ENCODE data around the gene TNFAIP8L1. TPM values are rescaled to one million over a fixed set of nuclear protein-coding genes. Genes with fewer than 3 reads are reported as not detected.

Gene TNFAIP8L1
- total and polyA plus RNA-seq, 2 of the 8 experiments (the other 6 are each of a cell fraction or from before 2014, with no cell fraction given) = 3.2 to 6.1 TPM

GRCh38 chr19:4673726-4674125 lies 34.4 kb downstream of the TNFAIP8L1 start:
- Histone ChIP-seq H2BK120ac (replicated peaks; ENCODE audit: low read depth, low read length) (no peak overlapping the region), H3K79me1 (ENCODE audit: low read depth, low read length) (no peaks in the 10 kb centered on the region), H2BK20ac (ENCODE audit: low read length) (no peak overlapping the region), H3K27ac (ENCODE audit: low read depth, low read length) (no peak overlapping the region), H3K18ac (ENCODE audit: extremely low read depth, low read length) (no peak overlapping the region), H4K91ac (replicated peaks; ENCODE audit: insufficient read length, low read length) (no peak overlapping the region), H3K4me1 (replicated peaks in 1 of 4; ENCODE audit: control insufficient read depth in 3 of 4, insufficient read depth in 4 of 4, low read length in 3 of 4) (peaks cover 0 to 9% (median 6%) of the 10 kb centered on the region in 4 experiments; a peak in 6 of 7 replicates), H3K4me2 (ENCODE audit: insufficient read depth in 1 of 2, low read depth in 2 of 2, low read length in 2 of 2) (no peak overlapping the region), H3K9me3 (ENCODE audit: insufficient read depth in 2 of 2, low read depth in 1 of 2, low read length in 1 of 2) (no peaks in the 10 kb centered on the region), H3K23ac (ENCODE audit: insufficient read length) (no peak overlapping the region), H3K4me3 (ENCODE audit: extremely low read depth in 1 of 4, insufficient read depth in 2 of 4, low read depth in 3 of 4, low read length in 4 of 4) (no peak overlapping the region), H3K36me3 (ENCODE audit: control insufficient read depth in 2 of 4, insufficient read depth in 4 of 4, low read length in 3 of 4) (peaks cover 0 to 2% (median 1%) of the 10 kb centered on the region in 4 experiments; a peak in 3 of 8 replicates), H3K79me2 (ENCODE audit: control insufficient read depth in 1 of 2, insufficient read depth in 2 of 2, low read length in 2 of 2) (no peaks in the 10 kb centered on the region; a peak in 1 of 4 replicates), H4K8ac (ENCODE audit: extremely low read depth, insufficient read depth, low read length) (no peak overlapping the region), H2BK5ac (ENCODE audit: low read depth, low read length) (no peak overlapping the region), H3K4ac (replicated peaks; ENCODE audit: insufficient read length, low read depth, low read length) (no peak overlapping the region), H3K14ac (ENCODE audit: insufficient read length) (no peak overlapping the region), H4K5ac (ENCODE audit: insufficient read length, low read depth, low read length) (no peak overlapping the region), H3K56ac (replicated peaks; ENCODE audit: insufficient read length, low read depth, low read length) (no peak overlapping the region), H2AK5ac (ENCODE audit: low read depth, low read length) (no peak overlapping the region), H3K23me2 (ENCODE audit: low read depth, low read length) (0 out of 2 replicates have a peak, but pooled peaks cover 2% of the 10 kb centered on the region), H3K9ac (replicated peaks in 1 of 4; ENCODE audit: extremely low read depth in 1 of 4, low read depth in 3 of 4, low read length in 3 of 4) (no peak overlapping the region), H2BK12ac (ENCODE audit: low read depth, low read length) (no peak overlapping the region), H3K27me3 (replicated peaks in 1 of 4; ENCODE audit: control insufficient read depth in 3 of 4, extremely low read depth in 1 of 4, insufficient read depth in 3 of 4, low read length in 3 of 4) (no peaks in the 10 kb centered on the region; a peak in 1 of 7 replicates), H2BK15ac (ENCODE audit: low read length) (no peak overlapping the region), H2AFZ (ENCODE audit: low read length) (no peak overlapping the region), H4K20me1 (replicated peaks in 1 of 2; ENCODE audit: control insufficient read depth in 1 of 2, insufficient read depth in 2 of 2, low read length in 2 of 2) (peaks cover 0 to 1% of the 10 kb centered on the region in 2 experiments)
- TF ChIP-seq HDAC6 (IDR thresholded peaks at IDR 0.05; ENCODE audit: low read depth, low read length) = no peak
- no peak for TF ChIP-seq RBBP5 (IDR thresholded peaks at IDR 0.05; ENCODE audit: borderline replicate concordance, low read depth, low read length)
- no peak for TF ChIP-seq FOSL1 (IDR thresholded peaks at IDR 0.05; ENCODE audit: insufficient read depth, low read depth, low read length)
- no peak for TF ChIP-seq ASH2L (IDR thresholded peaks at IDR 0.05; ENCODE audit: low read length)
- TF ChIP-seq BACH1 (IDR thresholded peaks at IDR 0.05; ENCODE audit: low read length) = no peak
- no peak for TF ChIP-seq EGR1 (IDR thresholded peaks at IDR 0.05; ENCODE audit: borderline replicate concordance, low read depth, low read length)
- TF ChIP-seq CTBP2 (IDR thresholded peaks at IDR 0.05; ENCODE audit: borderline replicate concordance, insufficient read depth, insufficient read length, low read length) = no peak
- no peak for TF ChIP-seq TEAD4 (IDR thresholded peaks at IDR 0.05; ENCODE audit: low read depth, low read length)
- no peak for TF ChIP-seq SIN3A (conservative IDR thresholded peaks at IDR 0.05 in 1 of 2, IDR thresholded peaks at IDR 0.05 in 1 of 2; ENCODE audit: low read depth in 1 of 2, low read length in 2 of 2)
- TF ChIP-seq CHD1 (IDR thresholded peaks at IDR 0.05; ENCODE audit: low read depth, low read length) = no peak
- TF ChIP-seq NANOG (IDR thresholded peaks at IDR 0.05; ENCODE audit: insufficient read depth, low read depth, low read length, poor library complexity, severe bottlenecking) = no peak
- DNase-seq (ENCODE audit: low read depth in 1 of 2, low spot score in 2 of 2) (no peak), FAIRE-seq (no peak)
- POLR2A ChIA-PET (ENCODE audit: partially characterized antibody) = interaction anchor here (0.5 to 0.6 kb wide), 2 partner anchors 19 to 697 kb away, joined by 3 read pairs; no protein-coding TSS in a partner anchor
- 98% methylated on average over 4 of the region's 4 CpGs; no CpG with 5 or more reads in 1 of the 2 experiments for WGBS, 2 experiments (ENCODE audit: extremely low coverage in 1 of 2, insufficient coverage in 1 of 2, insufficient read length in 1 of 2, insufficient replicate concordance in 2 of 2, low coverage in 1 of 2, low lambda C conversion rate in 2 of 2, missing lambda C conversion rate in 1 of 2)
- CTCF ChIA-PET (ENCODE audit: partially characterized antibody) = interaction anchor here (0.6 to 1.6 kb wide), 3 partner anchors 37 to 275 kb away, joined by 3 to 6 read pairs (median 6); no protein-coding TSS in a partner anchor
